Measurements from ENCODE around the gene IPO13. TPM values are rescaled to one million over a fixed set of nuclear protein-coding genes. Genes with fewer than 3 reads are reported as not detected.

The IPO13 gene
- polyA plus RNA-seq, 5 donors: 15.8 to 24.3 (median 20.3) TPM

DNA sequence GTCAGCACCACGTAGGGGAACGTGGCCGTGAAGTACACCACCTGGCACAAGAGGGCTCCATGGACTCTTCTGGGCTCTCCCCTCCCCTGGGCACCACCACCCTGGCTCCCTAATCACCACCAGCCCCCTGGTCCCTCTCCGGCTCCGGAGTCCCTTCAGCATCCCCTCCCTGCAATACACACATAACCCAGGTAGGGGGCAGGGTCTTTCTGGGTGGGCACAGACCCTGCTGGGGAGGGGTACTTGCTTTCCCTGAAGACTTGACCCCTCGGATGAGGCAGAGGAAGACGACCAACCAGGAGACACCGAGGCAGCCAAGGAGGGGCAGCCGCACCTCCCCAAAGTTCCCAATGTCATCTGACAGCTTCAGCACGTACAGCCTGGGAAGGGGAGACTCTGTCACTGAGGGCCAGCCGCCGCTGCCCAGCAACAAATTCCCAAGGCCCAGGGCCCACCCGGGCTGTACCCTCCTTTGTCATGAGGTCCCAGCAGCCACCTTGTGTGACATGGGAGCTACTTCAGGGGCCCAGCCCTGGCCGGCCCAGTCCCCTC is 55.9 kb downstream of the IPO13 start:
- DNase-seq: no peak

DNA sequence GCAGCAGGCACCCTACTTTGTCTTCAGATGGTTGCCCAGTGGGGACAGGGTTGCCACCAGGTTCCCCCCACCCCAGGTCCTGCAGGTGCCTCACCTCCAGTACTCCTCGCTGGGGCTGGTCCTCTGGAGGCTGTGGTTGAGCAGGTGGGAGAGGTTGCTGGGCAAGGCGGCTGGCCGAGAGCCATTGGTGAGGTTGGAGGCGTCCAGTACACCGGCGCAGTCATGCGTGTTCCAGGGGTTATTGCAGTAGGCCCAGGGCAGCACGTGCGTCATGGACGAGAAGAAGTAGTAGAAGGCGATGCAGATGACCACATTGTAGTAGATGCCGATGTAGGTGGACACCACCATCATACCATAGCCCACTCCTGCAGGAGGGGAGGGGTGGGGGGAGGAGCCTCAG is 61.5 kb downstream of the IPO13 start:
- no peak for DNase-seq

DNA sequence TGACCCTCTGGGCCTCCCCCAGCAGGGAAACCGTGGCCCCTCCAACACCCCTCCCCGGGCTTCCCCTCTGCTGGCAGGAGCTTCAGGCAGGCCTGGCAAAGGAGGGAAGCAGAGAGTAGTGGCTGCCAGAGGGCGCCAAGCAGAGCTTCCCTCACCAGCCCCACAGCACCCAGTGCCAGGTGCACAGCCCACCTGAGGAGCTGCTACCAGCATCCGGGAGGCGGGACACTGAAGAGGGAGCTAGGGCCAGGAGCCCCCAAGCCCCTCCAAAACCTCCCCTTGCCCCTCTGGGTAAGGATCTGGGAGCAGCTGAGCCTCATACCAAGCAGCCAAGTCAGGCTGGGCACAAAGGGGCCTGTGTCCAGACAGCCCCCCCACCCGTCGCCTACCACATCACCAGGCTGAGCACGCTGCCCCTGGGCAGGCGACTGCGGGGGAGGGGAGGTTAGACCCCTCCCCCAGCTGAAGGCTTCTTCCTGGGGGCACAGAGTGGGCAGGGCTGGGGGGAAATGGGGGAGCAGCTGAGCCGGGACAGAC is 64.3 kb downstream of the IPO13 start:
- DNase-seq: no peak

DNA sequence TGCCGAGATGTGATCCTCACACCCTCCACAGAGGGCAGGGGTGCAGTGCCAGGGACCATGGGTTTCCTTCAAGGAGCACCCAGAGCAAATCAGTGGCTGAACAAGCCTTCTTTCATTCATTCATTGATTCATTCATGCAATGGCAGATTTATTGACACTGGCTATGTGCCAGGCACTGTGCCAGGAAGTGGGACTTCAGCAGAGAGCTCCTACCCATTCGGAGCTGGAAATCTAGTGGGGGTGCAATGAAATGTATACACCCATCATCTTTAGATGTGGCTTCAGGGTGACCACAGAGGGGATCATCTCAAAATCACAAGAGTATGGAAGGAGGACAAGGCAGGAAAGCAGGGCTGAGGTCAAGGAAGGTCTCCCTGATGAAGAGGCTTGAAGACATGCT is 65.7 kb downstream of the IPO13 start:
- DNase-seq: no peak

DNA sequence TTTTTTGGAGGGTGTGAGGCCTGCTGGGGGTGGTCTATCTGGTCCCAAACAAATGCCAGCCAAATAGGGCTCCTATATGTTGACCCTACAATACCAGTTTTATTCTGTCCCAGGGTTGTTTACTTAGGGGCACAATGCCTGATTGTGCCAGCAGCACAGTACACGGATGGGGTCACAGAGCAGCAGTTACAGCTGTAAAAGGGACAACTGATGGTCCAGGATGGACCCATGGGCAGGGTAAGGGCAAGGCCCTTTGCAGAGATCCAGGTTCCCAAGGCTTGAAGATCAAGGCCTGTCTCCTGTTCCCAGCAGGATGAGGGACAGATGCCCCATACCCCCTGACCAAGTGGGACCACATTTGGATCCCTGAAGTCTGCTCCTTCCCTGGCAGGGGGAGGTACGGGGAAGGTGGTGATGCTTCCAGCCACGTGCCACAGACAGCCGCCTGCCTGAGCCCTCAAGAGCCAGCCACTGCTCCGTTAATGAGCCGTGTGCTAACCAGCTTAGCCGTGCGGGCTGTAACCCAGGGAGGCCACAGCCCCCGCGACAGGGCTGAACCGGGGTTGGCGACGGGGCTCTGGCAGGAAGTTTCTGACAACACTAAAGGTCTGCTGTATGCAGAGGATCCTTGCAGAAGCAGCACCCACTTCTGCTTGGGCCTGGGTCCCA is 66.3 kb downstream of the IPO13 start:
- no peak for DNase-seq

DNA sequence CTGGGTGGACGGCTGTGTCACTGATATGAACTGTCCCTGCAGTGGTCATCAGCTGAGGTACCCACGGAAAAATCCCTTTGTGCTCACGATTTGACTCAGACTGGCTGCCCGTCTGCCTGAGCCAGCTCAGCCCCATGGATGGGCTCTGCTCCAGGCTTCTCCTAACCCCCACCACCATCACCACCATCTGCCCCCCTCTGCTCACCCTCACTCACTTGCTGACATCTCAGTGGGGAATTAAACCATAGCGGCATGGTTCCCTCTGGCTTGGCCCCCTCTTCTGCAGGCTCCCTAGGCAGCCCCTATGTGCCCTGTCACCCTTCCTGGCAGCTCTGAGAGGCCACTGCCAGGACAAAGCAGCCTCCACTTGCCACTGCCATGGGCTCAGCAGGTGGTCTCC is 67.2 kb downstream of the IPO13 start:
- no peak for DNase-seq

DNA sequence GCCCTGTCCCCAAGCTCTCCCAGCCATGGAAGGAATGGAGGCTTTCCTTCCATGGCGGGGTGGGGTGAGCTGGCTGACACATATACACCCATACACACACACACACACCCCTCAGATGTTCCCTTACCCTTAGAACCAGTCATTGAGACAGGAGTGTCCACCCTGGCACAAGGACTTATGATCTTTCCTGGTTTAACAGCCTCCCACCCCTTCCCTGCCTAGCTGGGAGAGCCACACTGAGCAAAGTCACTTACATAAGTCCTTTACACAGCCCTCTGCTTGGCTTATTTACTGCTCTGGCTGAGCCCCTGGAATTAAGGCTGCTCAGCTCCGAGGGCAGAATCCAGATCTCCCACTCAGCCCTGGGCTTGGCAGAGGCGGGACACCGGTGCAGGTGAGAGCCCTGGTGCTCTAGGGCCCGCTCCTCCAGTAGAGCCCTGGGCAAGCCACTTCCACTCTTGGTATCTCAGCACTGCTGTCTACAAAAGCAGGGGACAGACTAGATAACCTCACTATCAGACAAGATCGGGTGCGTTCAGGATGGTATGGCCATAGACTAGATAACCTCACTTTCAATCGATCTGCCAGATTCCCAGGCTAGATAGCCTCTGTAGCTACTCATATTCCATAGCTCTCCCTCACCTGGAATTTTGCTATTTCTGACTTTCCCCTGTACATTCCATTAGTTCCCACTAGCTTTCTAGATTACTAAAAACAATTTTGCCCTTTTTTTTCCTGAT is 67.8 kb downstream of the IPO13 start:
- DNase-seq: no peak

GRCh38 chr1:44015206-44015605 is 68.5 kb downstream of the IPO13 start:
- no peak for DNase-seq

- DNase-seq: no peak
Observed at GRCh38 chr1:44016041-44016889, 69.5 kb downstream of the IPO13 start.

- DNase-seq: no peak
Observed at GRCh38 chr1:44016890-44017400, 70.2 kb downstream of the IPO13 start.

Other genes starting within 250 kb of the IPO13 start
- gene ST3GAL3, start 239.4 kb upstream of the IPO13 start, polyA plus RNA-seq (ENCODE audit: insufficient read depth in 1 of 5, insufficient read length in 5 of 5, low replicate concordance in 1 of 5): 10 to 100 TPM; 31.2 to 37.8 (median 36.2) TPM
- 1 to 10 TPM; 1.9 to 3.9 (median 2.8) TPM for gene ARTN, start 13.1 kb upstream of the IPO13 start, polyA plus RNA-seq (ENCODE audit: insufficient read depth in 1 of 5, insufficient read length in 5 of 5, low replicate concordance in 1 of 5)
- gene DPH2, start 23.1 kb downstream of the IPO13 start, polyA plus RNA-seq (ENCODE audit: insufficient read depth in 1 of 5, insufficient read length in 5 of 5, low replicate concordance in 1 of 5): 10 to 100 TPM; 12.8 to 25.5 (median 19.6) TPM
- 10 to 100 TPM; 51.9 to 83.2 (median 64.3) TPM for gene ATP6V0B, start 28.0 kb downstream of the IPO13 start, polyA plus RNA-seq (ENCODE audit: insufficient read depth in 1 of 5, insufficient read length in 5 of 5, low replicate concordance in 1 of 5)
- 10 to 100 TPM; 32.0 to 70.2 (median 40.1) TPM for gene B4GALT2, start 32.3 kb downstream of the IPO13 start, polyA plus RNA-seq (ENCODE audit: insufficient read depth in 1 of 5, insufficient read length in 5 of 5, low replicate concordance in 1 of 5)
- 10 to 100 TPM; 10.6 to 16.9 (median 14.3) TPM for gene CCDC24, start 44.6 kb downstream of the IPO13 start, polyA plus RNA-seq (ENCODE audit: insufficient read depth in 1 of 5, insufficient read length in 5 of 5, low replicate concordance in 1 of 5)
- gene SLC6A9, start 84.5 kb downstream of the IPO13 start, polyA plus RNA-seq (ENCODE audit: insufficient read depth in 1 of 5, insufficient read length in 5 of 5, low replicate concordance in 1 of 5): 10 to 100 TPM; 11.3 to 17.1 (median 12.6) TPM
- under 1 TPM in 4 of 5 donors, not detected in 1; 0.06 to 0.09 (median 0.08) TPM for gene KLF17, start 171.9 kb downstream of the IPO13 start, polyA plus RNA-seq (ENCODE audit: insufficient read depth in 1 of 5, insufficient read length in 5 of 5, low replicate concordance in 1 of 5)
- not detected for gene KLF18, start 194.7 kb downstream of the IPO13 start, polyA plus RNA-seq (ENCODE audit: insufficient read depth in 1 of 5, insufficient read length in 5 of 5, low replicate concordance in 1 of 5)

Data from right lung (tissue), 5 donors.